Lower lobe of right lung (tissue), 2 donors: ENCODE measurements around the gene APMAP. TPM values are rescaled to one million over a fixed set of nuclear protein-coding genes. Genes with fewer than 3 reads are reported as not detected.

Source experiments
- ATAC-seq, 2 donors: fragments of 200-7000 bp; cut with Tn5 transposase; one replicate each; pipeline ENCODE4 v1.9.1; 2020 to 2022; ENCODE audit warnings: mild to moderate bottlenecking in 2 of 2, moderate library complexity in 2 of 2
- DNase-seq: peaks from one replicate; pipeline ENCODE4 v3.0.0-alpha.2; 2020
- H3K27ac ChIP-seq: fragments of 200-600 bp; one replicate; pipeline ENCODE4 v1.8.0; 2022
- H3K27me3 ChIP-seq: fragments of 200-600 bp; one replicate; pipeline ENCODE4 v1.8.0; 2022; ENCODE audit warnings: low read depth
- H3K36me3 ChIP-seq: fragments of 200-600 bp; one replicate; pipeline ENCODE4 v1.8.0; 2022; ENCODE audit warnings: mild to moderate bottlenecking
- H3K4me1 ChIP-seq: fragments of 200-600 bp; one replicate; pipeline ENCODE4 v1.8.0; 2022
- H3K4me3 ChIP-seq: fragments of 200-600 bp; one replicate; pipeline ENCODE4 v1.8.0; 2022; ENCODE audit warnings: mild to moderate bottlenecking
- H3K9me3 ChIP-seq: fragments of 200-600 bp; one replicate; pipeline ENCODE4 v1.8.0; 2022
- intact Hi-C: fragments of 100-400 bp; cut with DNase I; formaldehyde crosslinking; loops from one replicate; pipeline ENCODE4 v1.11.0; 2022
- total RNA-seq: library from RNA; stranded (reverse); fragmentation: NEBNext Ultra II Directional; extraction: Animal tissue kit (Norgen Biotek cat#: 25700); gene quantifications from one replicate; pipeline ENCODE4 v1.2.1, GENCODE V29; 2021
- TF ChIP-seq, protein P1 (sequence below): fragments of 200-600 bp; IDR thresholded peaks from one replicate; pipeline ENCODE4 v1.8.0; 2022; ENCODE audit warnings: antibody characterized with exemption, mild to moderate bottlenecking
- donor health status: DM: no; HTN: yes; CAD: no; lungs with severe emphysema.

Gene APMAP
- total RNA-seq, 1 donor from 2014 or later = 82.9 TPM

DNA sequence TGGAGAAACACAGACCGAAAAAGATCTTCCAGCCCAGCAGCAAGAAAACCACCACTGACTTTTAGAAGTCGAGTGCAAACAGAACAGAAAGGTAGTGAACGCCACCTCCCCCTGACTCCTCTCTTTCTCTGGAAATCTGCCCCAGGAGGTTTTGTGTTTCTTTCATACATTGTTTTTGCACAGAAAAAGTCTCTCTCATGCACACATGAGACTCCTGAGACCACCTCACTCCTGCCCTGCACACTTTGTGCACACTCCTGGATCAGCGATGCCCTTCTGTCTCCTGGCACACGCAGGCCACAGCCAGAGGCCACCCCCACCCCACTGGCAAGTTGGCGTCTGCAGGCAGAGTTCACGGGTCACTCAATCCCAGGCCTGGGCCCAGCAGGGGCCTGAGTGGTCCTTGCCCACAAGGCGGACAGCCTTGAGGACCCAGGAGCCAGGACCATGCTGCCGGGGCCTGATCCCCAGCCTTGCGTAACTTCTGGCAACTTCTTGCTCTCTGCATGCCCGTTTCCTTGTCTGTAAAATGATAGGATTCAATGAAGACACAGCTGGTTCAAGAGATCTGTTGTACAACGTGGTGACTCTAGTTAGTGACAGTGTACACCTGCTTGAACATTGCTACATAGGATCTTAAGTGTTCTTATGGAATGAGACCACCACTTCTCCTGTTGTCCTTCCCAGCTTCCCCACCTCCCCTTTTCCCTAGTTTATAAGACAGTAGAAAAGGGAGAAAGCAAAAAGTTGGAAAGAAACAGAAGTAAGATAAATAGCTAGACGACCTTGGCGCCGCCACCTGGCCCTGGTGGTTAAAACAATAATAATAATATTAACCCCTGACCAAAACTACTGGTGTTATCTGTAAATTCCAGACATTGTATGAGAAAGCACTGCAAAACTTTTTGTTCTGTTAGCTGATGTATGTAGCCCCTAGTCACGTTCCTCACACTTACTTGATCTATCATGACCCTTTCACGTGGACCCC, 73.7 kb downstream of the APMAP start:
- Histone ChIP-seq H3K27me3 (no peaks in the 10 kb centered on the region), H3K4me3 (no peak overlapping the region), H3K36me3 (no peaks in the 10 kb centered on the region), H3K27ac (no peak overlapping the region), H3K9me3 (no peaks in the 10 kb centered on the region), H3K4me1 (no peaks in the 10 kb centered on the region)
- ATAC-seq = peak; percentile 31 to 56
- intact Hi-C loops = no loop called here
- DNase-seq = no peak
- TF ChIP-seq, protein P1, sequence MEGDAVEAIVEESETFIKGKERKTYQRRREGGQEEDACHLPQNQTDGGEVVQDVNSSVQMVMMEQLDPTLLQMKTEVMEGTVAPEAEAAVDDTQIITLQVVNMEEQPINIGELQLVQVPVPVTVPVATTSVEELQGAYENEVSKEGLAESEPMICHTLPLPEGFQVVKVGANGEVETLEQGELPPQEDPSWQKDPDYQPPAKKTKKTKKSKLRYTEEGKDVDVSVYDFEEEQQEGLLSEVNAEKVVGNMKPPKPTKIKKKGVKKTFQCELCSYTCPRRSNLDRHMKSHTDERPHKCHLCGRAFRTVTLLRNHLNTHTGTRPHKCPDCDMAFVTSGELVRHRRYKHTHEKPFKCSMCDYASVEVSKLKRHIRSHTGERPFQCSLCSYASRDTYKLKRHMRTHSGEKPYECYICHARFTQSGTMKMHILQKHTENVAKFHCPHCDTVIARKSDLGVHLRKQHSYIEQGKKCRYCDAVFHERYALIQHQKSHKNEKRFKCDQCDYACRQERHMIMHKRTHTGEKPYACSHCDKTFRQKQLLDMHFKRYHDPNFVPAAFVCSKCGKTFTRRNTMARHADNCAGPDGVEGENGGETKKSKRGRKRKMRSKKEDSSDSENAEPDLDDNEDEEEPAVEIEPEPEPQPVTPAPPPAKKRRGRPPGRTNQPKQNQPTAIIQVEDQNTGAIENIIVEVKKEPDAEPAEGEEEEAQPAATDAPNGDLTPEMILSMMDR = no peak

DNA sequence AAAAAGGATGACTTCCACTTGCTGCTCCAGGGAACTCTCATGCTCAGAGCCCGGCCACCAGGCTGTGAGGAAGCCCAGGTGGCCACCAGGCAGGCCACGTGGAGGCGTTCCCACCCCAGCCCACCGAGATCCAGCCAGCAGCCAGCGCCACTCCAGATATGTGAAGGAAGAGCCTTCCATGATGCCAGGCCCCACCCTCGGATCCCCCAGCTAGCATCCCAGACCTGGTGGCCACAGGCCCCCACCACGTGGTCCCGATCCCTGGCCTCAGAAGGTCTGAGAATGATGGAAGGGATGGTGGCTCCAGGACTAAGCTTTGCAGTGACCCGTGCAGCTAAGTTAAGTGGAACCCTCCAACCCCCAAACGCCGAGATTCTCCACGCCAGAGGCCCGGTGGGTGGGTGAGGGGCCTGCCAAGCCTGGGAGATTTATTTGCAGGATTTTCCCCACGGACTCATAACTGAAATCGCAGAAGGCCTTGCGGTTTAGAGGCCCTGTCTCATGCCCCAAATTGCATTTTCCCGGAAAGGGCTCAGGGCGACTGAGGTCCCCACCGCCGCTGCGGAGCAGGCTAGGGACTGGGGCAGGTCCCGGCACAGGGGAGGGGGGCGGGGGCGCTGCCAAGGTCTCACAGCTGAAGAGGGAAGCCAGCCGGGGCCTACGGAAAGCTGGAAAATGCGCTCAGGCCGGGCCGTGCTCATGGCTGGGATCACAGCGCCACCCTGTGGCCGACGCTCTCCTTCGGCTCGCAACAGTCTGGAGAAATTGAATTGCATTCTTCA, 74.6 kb downstream of the APMAP start:
- H3K27me3 ChIP-seq = no peaks in the 10 kb centered on the region
- TF ChIP-seq, protein P1 = peak; percentile 82
- no peak overlapping the region for H3K4me3 ChIP-seq

DNA sequence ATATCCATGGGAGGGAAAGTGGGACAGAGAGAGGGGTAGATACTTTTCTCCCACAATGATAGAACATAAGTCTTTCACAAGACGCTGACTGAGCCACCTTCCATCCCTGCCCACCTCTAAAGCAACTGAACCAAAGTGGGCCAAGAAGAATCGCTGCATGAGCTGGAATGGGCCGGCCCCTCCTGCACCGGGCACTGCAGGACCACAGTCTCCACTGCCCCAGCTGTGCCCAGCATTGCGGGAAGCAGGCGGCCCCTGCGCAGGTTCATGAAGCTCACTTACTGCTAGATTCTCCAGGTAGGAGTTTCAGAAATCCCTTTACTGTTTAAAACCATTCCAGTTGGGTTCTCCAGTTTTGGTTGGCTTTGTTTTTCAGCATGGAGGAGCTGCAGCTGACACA, 75.5 kb downstream of the APMAP start:
- no peak for ATAC-seq
- TF ChIP-seq, protein P1 = no peak
- no peak overlapping the region for H3K4me3 ChIP-seq
- no peaks in the 10 kb centered on the region for H3K27me3 ChIP-seq
- H3K4me1 ChIP-seq = no peaks in the 10 kb centered on the region
- H3K9me3 ChIP-seq = no peaks in the 10 kb centered on the region
- H3K27ac ChIP-seq = no peak overlapping the region
- no peaks in the 10 kb centered on the region for H3K36me3 ChIP-seq
- intact Hi-C loops = no loop called here
- no peak for DNase-seq

More for the DNA sequence above, 74.6 kb downstream of the APMAP start:
- ATAC-seq (peak; percentile 93 to 95), DNase-seq (peak; percentile 82)
- intact Hi-C loops = no loop called here
- Histone ChIP-seq H3K27ac (no peak overlapping the region), H3K9me3 (no peaks in the 10 kb centered on the region), H3K36me3 (no peaks in the 10 kb centered on the region), H3K4me1 (no peaks in the 10 kb centered on the region)

DNA sequence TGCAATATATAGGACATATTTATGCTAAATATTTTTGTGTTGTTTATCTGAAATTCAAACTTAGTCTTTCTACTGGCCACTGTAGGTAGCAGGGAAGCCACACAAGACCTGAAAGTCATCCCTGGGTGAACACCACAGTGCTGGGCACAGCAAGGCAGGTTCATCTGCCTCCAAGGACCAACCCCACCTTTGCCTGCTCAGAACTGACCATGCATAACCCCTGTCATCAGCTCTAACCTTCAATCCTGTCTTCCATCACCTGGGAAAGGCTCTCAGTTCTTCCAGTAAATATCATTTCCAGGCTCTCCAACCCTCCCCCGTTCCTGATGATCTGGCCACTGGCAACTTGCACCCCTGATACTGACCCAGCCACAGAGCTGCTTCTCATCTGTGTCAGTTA, 76.1 kb downstream of the APMAP start:
- TF ChIP-seq, protein P1 = no peak
- ATAC-seq = no peak

DNA sequence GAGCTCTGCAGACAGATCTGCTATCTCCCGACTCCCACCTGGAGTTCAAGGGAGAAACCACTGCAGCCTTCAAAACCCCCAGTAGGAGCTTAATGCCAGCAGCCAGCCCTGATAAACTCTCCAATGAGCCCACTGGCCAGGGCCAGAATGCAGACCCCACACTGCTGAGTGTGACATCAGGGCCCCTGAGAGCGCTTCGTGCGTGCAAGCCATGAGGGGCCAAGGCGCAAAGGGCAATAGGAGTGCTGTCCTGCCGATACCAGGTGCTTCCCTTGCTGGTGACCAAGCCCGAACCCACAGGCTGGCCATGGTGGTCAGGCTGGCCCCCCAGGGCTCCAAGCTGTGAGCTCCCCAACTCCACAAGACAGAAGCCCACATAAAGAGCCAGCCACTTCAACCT, 76.7 kb downstream of the APMAP start:
- H3K9me3 ChIP-seq = no peaks in the 10 kb centered on the region
- no peak overlapping the region for H3K4me3 ChIP-seq
- intact Hi-C loops = no loop called here
- no peak for ATAC-seq
- H3K27ac ChIP-seq = no peak overlapping the region
- H3K27me3 ChIP-seq = no peaks in the 10 kb centered on the region
- H3K36me3 ChIP-seq = no peaks in the 10 kb centered on the region
- TF ChIP-seq, protein P1 = no peak
- DNase-seq = no peak
- no peaks in the 10 kb centered on the region for H3K4me1 ChIP-seq

More for the DNA sequence above, 76.1 kb downstream of the APMAP start:
- no peak for DNase-seq
- Histone ChIP-seq H3K9me3 (no peaks in the 10 kb centered on the region), H3K4me3 (no peak overlapping the region), H3K4me1 (no peaks in the 10 kb centered on the region), H3K27me3 (no peaks in the 10 kb centered on the region), H3K27ac (no peak overlapping the region), H3K36me3 (no peaks in the 10 kb centered on the region)
- intact Hi-C loops = no loop called here
